Measurements from ENCODE around the gene C6orf89.

The C6orf89 gene

DNA sequence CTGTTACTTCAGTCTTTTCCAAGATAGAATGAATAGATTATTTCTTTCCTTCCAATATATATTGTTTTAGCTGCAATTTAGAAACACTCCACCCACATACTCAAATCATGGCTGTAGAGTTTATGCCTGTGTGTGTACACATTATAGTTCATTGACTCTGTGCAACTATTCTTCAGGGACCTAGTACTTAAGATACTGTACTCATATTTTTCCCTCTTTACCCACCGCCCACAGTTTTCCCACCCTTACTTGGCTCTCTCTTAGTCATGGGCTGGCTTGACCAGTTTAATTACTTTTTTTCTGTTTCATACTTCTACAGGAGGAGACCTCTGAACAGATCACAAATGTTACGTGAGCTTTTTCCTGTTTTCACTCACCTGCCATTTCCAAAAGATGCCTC lies 30.4 kb downstream of the C6orf89 start:
- no peaks in the 10 kb centered on the region for H3K4me1 ChIP-seq (ENCODE audit: insufficient read depth, insufficient read length)
- H3K9ac ChIP-seq (ENCODE audit: insufficient read length, low read depth), result no peak overlapping the region
- H3K4me3 ChIP-seq (ENCODE audit: insufficient read length, low read depth), result no peak overlapping the region
- DNase-seq (ENCODE audit: low read depth, low spot score), result no peak
- peaks cover 2% of the 10 kb centered on the region for H3K36me3 ChIP-seq (ENCODE audit: insufficient read depth, insufficient read length, low read length)
- TF ChIP-seq YY1 (IDR thresholded peaks at IDR 0.05; ENCODE audit: insufficient read depth, insufficient read length) (no peak), SUZ12 (IDR thresholded peaks at IDR 0.05; ENCODE audit: extremely low read depth, insufficient read depth, insufficient read length) (no peak), ZNF274 (IDR thresholded peaks at IDR 0.05; ENCODE audit: low read depth, low read length) (no peak)
- H3K9me3 ChIP-seq (ENCODE audit: insufficient read depth, low read length), result no peaks in the 10 kb centered on the region
- no peaks in the 10 kb centered on the region for H3K27me3 ChIP-seq (ENCODE audit: insufficient read depth, insufficient read length)

DNA sequence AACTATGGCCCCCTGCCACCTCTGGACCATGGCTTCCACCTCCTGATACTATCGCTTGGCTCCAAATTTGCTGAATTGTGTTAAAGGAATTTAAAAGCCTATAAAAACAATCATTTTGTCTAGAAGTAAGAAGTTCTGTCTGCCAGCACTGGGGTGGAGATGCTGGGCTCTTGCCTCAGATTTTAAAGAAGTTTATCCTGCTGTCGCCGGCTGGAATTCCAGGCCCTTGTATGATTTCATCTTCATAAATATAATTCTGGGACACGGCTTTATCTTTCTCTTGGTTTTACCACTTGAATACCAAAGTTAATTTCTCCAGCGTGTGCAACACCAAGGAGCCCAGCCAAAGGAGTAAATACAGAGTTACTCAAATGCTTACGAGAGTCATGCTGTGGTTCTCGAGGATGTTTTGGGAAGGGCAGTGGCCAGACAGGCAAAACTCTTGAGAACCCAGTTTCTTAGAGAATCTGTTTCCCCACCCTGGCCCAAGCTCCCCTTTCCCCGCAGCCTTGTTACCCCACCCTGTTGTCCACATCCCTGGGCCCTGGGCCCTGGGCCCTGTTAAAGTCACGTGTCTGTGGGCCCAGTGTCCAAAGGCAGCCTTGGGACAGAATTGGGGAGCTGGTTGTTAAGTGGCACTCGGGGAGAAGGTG lies 31.9 kb downstream of the C6orf89 start:
- H3K27me3 ChIP-seq (ENCODE audit: insufficient read depth, insufficient read length), result no peaks in the 10 kb centered on the region
- H3K9me3 ChIP-seq (ENCODE audit: insufficient read depth, low read length), result no peaks in the 10 kb centered on the region
- TF ChIP-seq ZNF274 (IDR thresholded peaks at IDR 0.05; ENCODE audit: low read depth, low read length) (no peak), SUZ12 (IDR thresholded peaks at IDR 0.05; ENCODE audit: extremely low read depth, insufficient read depth, insufficient read length) (no peak), YY1 (IDR thresholded peaks at IDR 0.05; ENCODE audit: insufficient read depth, insufficient read length) (no peak)
- no peak for DNase-seq (ENCODE audit: low read depth, low spot score)
- H3K4me1 ChIP-seq (ENCODE audit: insufficient read depth, insufficient read length), result no peaks in the 10 kb centered on the region
- no peak overlapping the region for H3K4me3 ChIP-seq (ENCODE audit: insufficient read length, low read depth)
- peaks cover 2% of the 10 kb centered on the region for H3K36me3 ChIP-seq (ENCODE audit: insufficient read depth, insufficient read length, low read length)
- H3K9ac ChIP-seq (ENCODE audit: insufficient read length, low read depth), result no peak overlapping the region

DNA sequence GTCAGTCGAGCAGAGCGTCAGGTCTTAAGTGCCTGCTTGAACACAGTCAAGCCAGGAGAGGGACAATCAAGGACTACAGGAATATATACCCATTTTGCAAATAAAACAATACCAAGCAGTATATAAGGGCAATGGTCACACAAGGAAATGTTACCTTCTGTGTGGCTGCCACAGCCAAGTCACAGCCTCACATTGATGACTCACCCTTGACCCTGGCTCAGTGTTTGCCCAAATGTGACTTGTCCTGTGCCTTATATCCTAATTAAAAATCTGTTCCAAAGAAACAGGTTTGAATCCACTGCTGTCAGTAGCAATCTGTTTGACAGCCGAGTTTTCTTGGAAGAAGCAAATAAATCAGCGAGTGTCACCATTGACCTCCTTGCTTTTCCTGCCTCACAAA lies 34.3 kb downstream of the C6orf89 start:
- no peak for TF ChIP-seq ZNF274 (IDR thresholded peaks at IDR 0.05; ENCODE audit: low read depth, low read length)
- no peak for TF ChIP-seq SUZ12 (IDR thresholded peaks at IDR 0.05; ENCODE audit: extremely low read depth, insufficient read depth, insufficient read length)
- TF ChIP-seq YY1 (IDR thresholded peaks at IDR 0.05; ENCODE audit: insufficient read depth, insufficient read length), result no peak
- Histone ChIP-seq H3K36me3 (ENCODE audit: insufficient read depth, insufficient read length, low read length) (peaks cover 2% of the 10 kb centered on the region), H3K9ac (ENCODE audit: insufficient read length, low read depth) (no peak overlapping the region), H3K27me3 (ENCODE audit: insufficient read depth, insufficient read length) (no peaks in the 10 kb centered on the region), H3K9me3 (ENCODE audit: insufficient read depth, low read length) (no peaks in the 10 kb centered on the region), H3K4me1 (ENCODE audit: insufficient read depth, insufficient read length) (no peaks in the 10 kb centered on the region), H3K4me3 (ENCODE audit: insufficient read length, low read depth) (no peak overlapping the region)
- no peak for DNase-seq (ENCODE audit: low read depth, low spot score)

DNA sequence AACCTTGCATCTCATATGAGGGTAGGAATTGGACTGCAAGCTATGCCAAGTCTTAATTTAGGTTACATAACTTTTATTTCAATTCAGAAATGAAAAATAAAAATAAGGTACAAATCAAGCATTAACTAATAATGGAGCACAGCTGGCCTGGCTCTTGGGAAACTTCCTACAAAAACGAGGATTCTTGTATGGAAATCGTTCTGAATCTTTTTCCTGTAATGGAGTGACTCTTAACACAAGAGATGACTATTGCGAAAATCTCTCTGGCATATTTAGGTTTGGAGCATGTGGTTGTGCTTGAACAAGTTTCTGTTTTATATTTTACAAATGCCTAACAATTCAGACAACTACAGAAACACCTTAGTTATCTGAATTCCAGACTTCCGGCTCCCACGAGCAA lies 34.8 kb downstream of the C6orf89 start:
- H3K9ac ChIP-seq (ENCODE audit: insufficient read length, low read depth), result no peak overlapping the region
- H3K4me3 ChIP-seq (ENCODE audit: insufficient read length, low read depth), result no peak overlapping the region
- H3K9me3 ChIP-seq (ENCODE audit: insufficient read depth, low read length), result no peaks in the 10 kb centered on the region
- no peaks in the 10 kb centered on the region for H3K27me3 ChIP-seq (ENCODE audit: insufficient read depth, insufficient read length)
- H3K36me3 ChIP-seq (ENCODE audit: insufficient read depth, insufficient read length, low read length), result peaks cover 2% of the 10 kb centered on the region
- no peak for DNase-seq (ENCODE audit: low read depth, low spot score)
- H3K4me1 ChIP-seq (ENCODE audit: insufficient read depth, insufficient read length), result no peaks in the 10 kb centered on the region
- TF ChIP-seq ZNF274 (IDR thresholded peaks at IDR 0.05; ENCODE audit: low read depth, low read length) (no peak), YY1 (IDR thresholded peaks at IDR 0.05; ENCODE audit: insufficient read depth, insufficient read length) (no peak), SUZ12 (IDR thresholded peaks at IDR 0.05; ENCODE audit: extremely low read depth, insufficient read depth, insufficient read length) (no peak)

DNA sequence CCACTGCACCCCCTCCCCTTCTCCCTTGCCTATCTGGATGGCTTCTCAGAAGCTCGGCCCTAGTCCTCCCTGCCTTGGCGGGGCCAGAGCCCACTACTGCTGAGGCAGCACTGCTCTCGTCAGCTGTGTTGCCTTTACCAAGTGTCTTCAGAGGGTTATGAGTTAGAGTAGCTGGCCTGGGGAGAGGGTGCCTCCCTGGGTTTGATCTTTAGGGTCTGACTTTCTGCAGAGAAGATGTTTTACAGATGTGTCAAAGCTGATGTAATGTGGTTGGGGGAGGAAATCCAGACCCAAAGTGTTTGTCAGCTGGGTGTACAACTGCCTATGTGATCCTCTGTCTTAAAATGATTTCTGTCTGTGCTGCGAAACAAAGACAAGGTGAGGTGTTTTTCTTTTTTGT lies 38.4 kb downstream of the C6orf89 start:
- no peaks in the 10 kb centered on the region for H3K36me3 ChIP-seq (ENCODE audit: insufficient read depth, insufficient read length, low read length)
- no peaks in the 10 kb centered on the region for H3K9me3 ChIP-seq (ENCODE audit: insufficient read depth, low read length)
- DNase-seq (ENCODE audit: low read depth, low spot score), result no peak
- no peak overlapping the region for H3K9ac ChIP-seq (ENCODE audit: insufficient read length, low read depth)
- peaks cover 2% of the 10 kb centered on the region for H3K4me1 ChIP-seq (ENCODE audit: insufficient read depth, insufficient read length)
- TF ChIP-seq YY1 (IDR thresholded peaks at IDR 0.05; ENCODE audit: insufficient read depth, insufficient read length), result no peak
- TF ChIP-seq ZNF274 (IDR thresholded peaks at IDR 0.05; ENCODE audit: low read depth, low read length), result no peak
- no peak for TF ChIP-seq SUZ12 (IDR thresholded peaks at IDR 0.05; ENCODE audit: extremely low read depth, insufficient read depth, insufficient read length)
- no peak overlapping the region for H3K4me3 ChIP-seq (ENCODE audit: insufficient read length, low read depth)
- H3K27me3 ChIP-seq (ENCODE audit: insufficient read depth, insufficient read length), result no peaks in the 10 kb centered on the region

DNA sequence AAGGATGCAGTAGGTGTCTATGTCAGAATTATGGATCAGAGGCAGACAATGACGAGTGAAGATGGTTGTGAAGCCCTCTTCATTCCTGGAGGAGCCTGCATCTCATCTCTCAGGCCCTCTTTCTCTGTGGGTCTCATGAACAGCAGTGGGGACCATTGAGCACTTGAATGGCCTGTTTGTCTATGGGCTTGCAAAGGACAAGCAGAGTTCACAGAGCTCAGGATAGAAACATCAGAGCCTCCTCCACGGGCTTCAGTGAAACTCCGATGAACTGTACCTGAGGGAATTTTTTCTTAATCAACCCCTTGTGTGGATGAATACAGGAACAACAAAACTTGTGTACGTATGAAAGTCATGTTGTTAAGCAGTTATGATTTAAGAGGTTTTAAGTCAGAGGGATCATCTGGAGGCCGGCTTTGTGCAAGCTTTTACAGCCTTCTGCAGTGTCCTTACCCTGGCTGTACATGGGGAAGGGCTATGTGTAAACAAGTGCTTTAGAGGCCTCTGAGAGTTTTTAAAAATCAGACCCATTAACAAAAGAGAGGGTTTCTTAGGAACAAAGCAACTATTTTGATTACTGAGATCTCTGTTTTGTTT lies 39.1 kb downstream of the C6orf89 start:
- TF ChIP-seq YY1 (IDR thresholded peaks at IDR 0.05; ENCODE audit: insufficient read depth, insufficient read length) (no peak), SUZ12 (IDR thresholded peaks at IDR 0.05; ENCODE audit: extremely low read depth, insufficient read depth, insufficient read length) (no peak), ZNF274 (IDR thresholded peaks at IDR 0.05; ENCODE audit: low read depth, low read length) (no peak)
- Histone ChIP-seq H3K4me3 (ENCODE audit: insufficient read length, low read depth) (no peak overlapping the region), H3K9ac (ENCODE audit: insufficient read length, low read depth) (no peak overlapping the region), H3K36me3 (ENCODE audit: insufficient read depth, insufficient read length, low read length) (no peaks in the 10 kb centered on the region), H3K4me1 (ENCODE audit: insufficient read depth, insufficient read length) (peaks cover 2% of the 10 kb centered on the region), H3K9me3 (ENCODE audit: insufficient read depth, low read length) (no peaks in the 10 kb centered on the region), H3K27me3 (ENCODE audit: insufficient read depth, insufficient read length) (no peaks in the 10 kb centered on the region)
- DNase-seq (ENCODE audit: low read depth, low spot score), result no peak

DNA sequence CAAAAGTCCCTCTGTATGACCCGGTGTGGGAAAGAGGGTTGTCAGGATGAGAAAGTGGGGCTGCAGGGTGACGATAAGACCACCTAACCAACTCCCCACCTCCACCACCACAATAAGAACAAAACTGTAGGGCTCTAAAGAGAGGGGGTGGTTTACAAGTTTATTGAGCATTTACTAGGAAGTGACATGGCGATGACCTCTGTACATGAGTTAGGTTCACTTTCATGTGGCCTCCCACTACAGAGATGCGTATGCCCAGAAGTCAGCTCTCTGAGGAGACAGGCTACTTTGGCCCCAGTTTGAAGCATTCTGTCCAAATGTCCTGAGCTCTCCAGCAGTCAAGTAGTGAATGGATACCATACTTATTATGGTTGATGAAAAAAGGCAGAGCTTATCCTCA lies 40.1 kb downstream of the C6orf89 start:
- Histone ChIP-seq H3K4me1 (ENCODE audit: insufficient read depth, insufficient read length) (peaks cover 2% of the 10 kb centered on the region), H3K4me3 (ENCODE audit: insufficient read length, low read depth) (no peak overlapping the region), H3K9me3 (ENCODE audit: insufficient read depth, low read length) (no peaks in the 10 kb centered on the region), H3K36me3 (ENCODE audit: insufficient read depth, insufficient read length, low read length) (no peaks in the 10 kb centered on the region), H3K9ac (ENCODE audit: insufficient read length, low read depth) (no peak overlapping the region), H3K27me3 (ENCODE audit: insufficient read depth, insufficient read length) (no peaks in the 10 kb centered on the region)
- no peak for TF ChIP-seq ZNF274 (IDR thresholded peaks at IDR 0.05; ENCODE audit: low read depth, low read length)
- no peak for TF ChIP-seq SUZ12 (IDR thresholded peaks at IDR 0.05; ENCODE audit: extremely low read depth, insufficient read depth, insufficient read length)
- TF ChIP-seq YY1 (IDR thresholded peaks at IDR 0.05; ENCODE audit: insufficient read depth, insufficient read length), result no peak
- no peak for DNase-seq (ENCODE audit: low read depth, low spot score)
